GM18951 (cell line): Measurements from ENCODE around the gene YIPF3.
"Not testable (repeated sequence)": the region's sequence is repeated elsewhere in the genome, so short reads cannot be mapped to it uniquely, and the experiment has no call there.

Experiments used
- POLR2A ChIP-seq: IDR thresholded peaks from 4 replicates; pipeline ENCODE4 v1.6.1; 2011; ENCODE audit warnings: mild to moderate bottlenecking; ENCODE audit not compliant: insufficient read length, insufficient read depth; ENCODE audit errors: extremely low read depth
- in situ Hi-C: fragments of 300-500 bp; cut with MboI; formaldehyde crosslinking; loops from one replicate; pipeline ENCODE4 v1.12.0; 2022; ENCODE audit warnings: low sequenced_read_pairs, mixed read lengths, inconsistent platforms; ENCODE audit not compliant: unreplicated experiment

The YIPF3 gene

GRCh38 chr6:43516697-43517504, at the start of gene YIPF3, which contains the start of gene POLR1C:
Gene YIPF3 (minus strand): TSS chr6:43516926. CDS start chr6:43516807, 119 bp downstream.
Gene POLR1C (plus strand): TSS chr6:43517089. CDS start chr6:43517110, 21 bp downstream.
- in situ Hi-C loops = no loop called here
- peak; percentile 94 for TF ChIP-seq POLR2A

DNA sequence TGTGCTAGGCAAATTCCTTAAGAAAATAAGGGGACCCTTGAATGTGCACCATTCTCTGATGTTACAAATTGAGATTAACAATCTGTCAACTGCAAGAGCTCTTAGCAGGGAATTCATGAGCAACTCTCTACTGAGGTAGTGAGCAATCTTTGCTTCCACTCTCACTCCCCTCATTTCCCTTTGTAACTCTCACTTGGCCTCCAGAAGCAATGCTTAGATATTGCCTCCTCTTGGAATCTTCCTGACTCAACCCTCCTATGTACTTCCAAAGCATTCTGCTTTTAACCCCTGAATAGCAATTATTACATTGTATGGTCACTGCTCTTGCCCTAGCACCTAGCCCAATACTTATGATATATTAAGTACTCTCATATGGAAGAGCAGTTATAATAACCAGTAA, 42.6 kb upstream of the YIPF3 start:
- TF ChIP-seq POLR2A = no peak
- in situ Hi-C loops = no loop called here

DNA sequence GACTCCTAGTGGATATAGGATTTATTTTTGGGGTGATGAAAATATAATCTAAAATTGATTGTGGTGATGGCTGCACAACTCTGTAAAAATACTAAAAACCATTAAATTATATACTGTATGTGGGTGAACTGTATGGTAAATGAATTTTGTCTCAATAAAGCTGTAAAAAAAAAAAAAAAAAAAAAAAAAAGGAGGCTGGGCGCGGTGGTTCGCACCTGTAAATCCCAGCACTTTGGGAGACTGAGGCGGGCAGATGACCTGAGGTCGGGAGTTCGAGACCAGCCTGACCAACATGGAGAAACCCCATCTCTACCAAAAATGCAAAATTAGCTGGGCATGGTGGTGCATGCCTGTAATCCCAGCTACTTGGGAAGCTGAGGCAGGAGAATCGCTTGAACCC, 40.9 kb upstream of the YIPF3 start:
- in situ Hi-C loops = not testable (repeated sequence)

- TF ChIP-seq POLR2A = no peak
- in situ Hi-C loops = no loop called here
These were observed 30.5 kb upstream of the YIPF3 start for GRCh38 chr6:43547222-43547621.

GRCh38 chr6:43544461-43544860, 27.7 kb upstream of the YIPF3 start:
- TF ChIP-seq POLR2A = no peak
- in situ Hi-C loops = no loop called here

DNA sequence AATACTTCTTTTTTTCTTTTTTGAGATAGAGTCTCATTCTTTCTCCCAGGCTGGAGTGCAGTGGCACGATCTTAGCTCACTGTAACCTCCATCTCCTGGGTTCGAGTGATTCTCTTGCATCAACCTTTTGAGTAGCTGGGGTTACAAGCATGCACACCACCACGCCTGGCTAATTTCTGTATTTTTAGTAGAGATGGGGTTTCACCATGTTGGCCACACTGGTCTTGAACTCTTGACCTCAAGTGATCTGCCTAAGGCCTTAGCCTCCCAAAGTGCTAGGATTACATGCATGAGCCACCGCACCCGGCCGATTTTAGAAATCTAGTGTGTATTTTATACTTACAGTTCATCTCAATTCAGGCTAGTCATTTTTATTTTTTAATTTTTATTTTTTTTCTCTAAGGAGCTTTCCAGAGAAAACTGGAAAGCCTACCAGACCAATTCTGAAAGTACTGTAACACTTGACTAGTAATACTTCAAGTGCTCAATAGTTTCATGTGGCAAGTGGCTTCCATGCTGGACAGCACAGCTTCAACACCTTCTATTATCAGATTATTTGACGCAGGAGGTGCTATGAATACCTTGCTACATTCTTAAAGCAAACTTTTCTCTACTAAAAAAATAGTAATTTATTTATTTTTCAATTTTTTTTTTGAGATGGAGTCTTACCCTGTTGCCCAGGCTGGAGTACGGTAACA, 25.2 kb upstream of the YIPF3 start:
- in situ Hi-C loops = no loop called here
- TF ChIP-seq POLR2A = no peak

- no peak for TF ChIP-seq POLR2A
- in situ Hi-C loops = no loop called here
These were observed 23.8 kb upstream of the YIPF3 start for GRCh38 chr6:43540507-43540906.

GRCh38 chr6:43539409-43539808, 22.7 kb upstream of the YIPF3 start:
- in situ Hi-C loops = not testable (repeated sequence)

DNA sequence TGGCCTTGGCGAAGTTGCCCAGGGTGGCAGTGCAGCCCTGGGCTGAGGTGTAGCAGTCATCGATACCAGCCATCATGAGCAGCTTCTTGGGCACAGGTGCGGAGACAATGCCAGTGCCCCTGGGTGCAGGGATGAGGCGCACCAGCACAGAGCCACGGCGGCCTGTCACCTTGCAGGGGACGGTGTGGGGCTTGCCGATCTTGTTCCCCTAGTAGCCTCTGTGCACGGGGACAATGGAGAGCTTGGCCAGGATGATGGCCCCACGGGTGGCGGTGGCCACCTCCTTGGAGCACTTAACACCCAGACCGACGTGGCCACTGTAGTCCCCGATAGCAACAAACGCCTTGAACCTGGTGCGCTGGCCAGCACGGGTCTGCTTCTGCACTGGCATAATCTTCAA, 22.3 kb upstream of the YIPF3 start:
- in situ Hi-C loops = not testable (repeated sequence)

DNA sequence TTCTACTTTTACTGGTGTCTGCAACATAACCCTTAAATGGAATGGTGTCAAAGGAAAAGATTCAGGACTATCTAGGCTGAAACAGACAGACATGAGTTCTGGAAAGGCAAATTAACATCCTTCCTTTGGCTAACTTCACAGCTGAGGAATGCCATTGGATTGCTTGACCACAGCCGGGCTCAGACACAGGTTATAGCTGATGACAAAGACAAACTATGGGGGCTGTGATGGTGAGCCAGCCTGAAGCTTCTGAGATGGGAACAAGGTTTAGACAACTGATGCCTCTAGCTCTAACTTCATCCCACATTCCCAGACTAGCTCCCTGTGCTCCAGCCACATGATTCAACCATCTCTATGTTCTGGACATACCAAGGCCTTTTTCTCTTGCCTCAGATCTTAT, 15.5 kb upstream of the YIPF3 start:
- in situ Hi-C loops = no loop called here
- no peak for TF ChIP-seq POLR2A

GRCh38 chr6:43524483-43524961, 7.8 kb upstream of the YIPF3 start:
- no peak for TF ChIP-seq POLR2A
- in situ Hi-C loops = no loop called here

- in situ Hi-C loops = no loop called here
- no peak for TF ChIP-seq POLR2A
These were observed 6.6 kb upstream of the YIPF3 start for GRCh38 chr6:43523284-43523683.

DNA sequence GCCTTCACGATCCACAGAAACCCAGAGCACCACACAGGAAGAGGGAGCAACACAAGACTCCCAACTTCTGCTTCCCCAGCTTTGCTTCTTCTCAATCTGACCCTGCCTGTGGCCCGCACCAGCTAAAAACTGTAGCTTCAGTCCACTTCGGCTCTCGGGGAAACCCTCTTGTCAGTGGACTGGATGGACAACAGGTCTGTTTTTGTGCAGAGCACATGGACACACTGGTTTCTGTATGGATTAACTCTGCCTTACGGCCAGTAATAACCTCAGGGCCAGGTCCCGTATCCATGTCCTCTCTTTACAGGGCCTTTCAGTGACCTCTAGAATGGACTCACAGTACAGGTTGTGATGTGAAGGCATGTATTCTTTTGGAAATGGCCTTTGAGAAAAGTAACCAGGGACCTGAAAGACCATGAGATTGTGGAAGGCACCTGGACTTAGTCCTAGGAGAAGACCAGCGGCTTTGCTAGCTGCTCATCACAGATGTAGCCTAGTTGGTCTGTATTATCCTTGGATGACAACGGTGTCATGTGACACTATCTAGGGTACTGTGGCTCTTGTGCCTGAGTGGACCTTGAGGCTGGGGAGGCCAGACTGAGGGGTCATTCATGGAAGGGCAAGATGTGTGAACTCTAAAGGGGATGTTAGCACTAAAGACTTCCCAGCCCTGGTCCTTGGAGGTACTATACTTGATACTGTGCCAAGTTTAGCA, 6.0 kb upstream of the YIPF3 start:
- no peak for TF ChIP-seq POLR2A
- in situ Hi-C loops = no loop called here

GRCh38 chr6:43521836-43522235, 5.1 kb upstream of the YIPF3 start:
- in situ Hi-C loops = no loop called here
- no peak for TF ChIP-seq POLR2A
